ENCODE data around the gene JAZF1.

Gene JAZF1

GRCh38 chr7:28008911-28009310 is 171.7 kb downstream of the JAZF1 start:
- DNase-seq (ENCODE audit: low read depth) = no peak

GRCh38 chr7:28008171-28008570 is 172.4 kb downstream of the JAZF1 start:
- DNase-seq (ENCODE audit: low read depth) = no peak

- no peak for DNase-seq (ENCODE audit: low read depth)
These were observed 174.1 kb downstream of the JAZF1 start for GRCh38 chr7:28006491-28006890.

GRCh38 chr7:28005847-28006231 is 174.8 kb downstream of the JAZF1 start:
- DNase-seq (ENCODE audit: low read depth) = no peak

- DNase-seq (ENCODE audit: low read depth) = no peak
These were observed 175.3 kb downstream of the JAZF1 start for GRCh38 chr7:28005075-28005846.

- DNase-seq (ENCODE audit: low read depth) = no peak
These were observed 177.2 kb downstream of the JAZF1 start for GRCh38 chr7:28003408-28003807.

- DNase-seq (ENCODE audit: low read depth) = no peak
These were observed 178.0 kb downstream of the JAZF1 start for GRCh38 chr7:28002638-28003037.

- DNase-seq (ENCODE audit: low read depth) = no peak
These were observed 178.7 kb downstream of the JAZF1 start for GRCh38 chr7:28001896-28002295.

- DNase-seq (ENCODE audit: low read depth) = no peak
These were observed 180.8 kb downstream of the JAZF1 start for GRCh38 chr7:27999829-28000228.

GRCh38 chr7:27998382-27998781 is 182.2 kb downstream of the JAZF1 start:
- no peak for DNase-seq (ENCODE audit: low read depth)

GRCh38 chr7:27997188-27997707 is 183.3 kb downstream of the JAZF1 start:
- DNase-seq (ENCODE audit: low read depth) = no peak

GRCh38 chr7:27996141-27996540 is 184.5 kb downstream of the JAZF1 start:
- no peak for DNase-seq (ENCODE audit: low read depth)

- no peak for DNase-seq (ENCODE audit: low read depth)
These were observed 185.4 kb downstream of the JAZF1 start for GRCh38 chr7:27995228-27995627.

GRCh38 chr7:27994639-27995038 is 186.0 kb downstream of the JAZF1 start:
- DNase-seq (ENCODE audit: low read depth) = no peak

- DNase-seq (ENCODE audit: low read depth) = no peak
These were observed 187.7 kb downstream of the JAZF1 start for GRCh38 chr7:27992755-27993493.

GRCh38 chr7:27992097-27992496 is 188.5 kb downstream of the JAZF1 start:
- DNase-seq (ENCODE audit: low read depth) = no peak

- DNase-seq (ENCODE audit: low read depth) = no peak
These were observed 189.5 kb downstream of the JAZF1 start for GRCh38 chr7:27991006-27991528.

GRCh38 chr7:27976531-27976930 is 204.1 kb downstream of the JAZF1 start:
- DNase-seq (ENCODE audit: low read depth) = no peak

- DNase-seq (ENCODE audit: low read depth) = no peak
These were observed 207.0 kb downstream of the JAZF1 start for GRCh38 chr7:27973625-27974024.

GRCh38 chr7:27972276-27972675 is 208.3 kb downstream of the JAZF1 start:
- DNase-seq (ENCODE audit: low read depth) = no peak

- DNase-seq (ENCODE audit: low read depth) = no peak
These were observed 209.3 kb downstream of the JAZF1 start for GRCh38 chr7:27971171-27971812.

- DNase-seq (ENCODE audit: low read depth) = no peak
These were observed 210.2 kb downstream of the JAZF1 start for GRCh38 chr7:27970350-27970749.

- DNase-seq (ENCODE audit: low read depth) = no peak
These were observed 211.2 kb downstream of the JAZF1 start for GRCh38 chr7:27969346-27969745.
